Smooth muscle cell (in vitro differentiated cells): ENCODE data around the gene TIAM2. TPM values are rescaled to one million over a fixed set of nuclear protein-coding genes. Genes with fewer than 3 reads are reported as not detected.

Experiments
- DNase-seq: peaks from one replicate; lab custom pipeline; 2025; ENCODE audit not compliant: unreplicated experiment; lab: John Stamatoyannopoulos, UW
- H2AFZ ChIP-seq: fragments of 200-600 bp; sonication (generic); 2 replicates; pipeline ENCODE4 v1.6.0; 2016; ENCODE audit warnings: antibody characterized with exemption, low read depth, mild to moderate bottlenecking
- H3F3A ChIP-seq: fragments of 200-600 bp; sonication (generic); 2 replicates; pipeline ENCODE4 v1.6.0; 2017; ENCODE audit warnings: antibody characterized with exemption, low read depth
- H3K27ac ChIP-seq: fragments of 200-600 bp; sonication (generic); 2 replicates; pipeline ENCODE4 v1.5.1; 2016; ENCODE audit warnings: low read depth, mild to moderate bottlenecking
- H3K27me3 ChIP-seq: fragments of 200-600 bp; sonication (generic); 2 replicates; pipeline ENCODE4 v1.6.1; 2016; ENCODE audit warnings: low read depth, mild to moderate bottlenecking
- H3K36me3 ChIP-seq: fragments of 200-600 bp; sonication (generic); 2 replicates; pipeline ENCODE4 v1.5.1; 2016; ENCODE audit warnings: low read depth
- H3K4me1 ChIP-seq: fragments of 200-600 bp; sonication (generic); 2 replicates; pipeline ENCODE4 v1.5.1; 2016; ENCODE audit warnings: low read depth
- H3K4me2 ChIP-seq: fragments of 200-600 bp; sonication (generic); 2 replicates; pipeline ENCODE4 v1.6.0; 2016; ENCODE audit warnings: mild to moderate bottlenecking
- H3K4me3 ChIP-seq: fragments of 200-600 bp; sonication (generic); 2 replicates; pipeline ENCODE4 v1.5.1; 2016; ENCODE audit warnings: mild to moderate bottlenecking
- H3K79me2 ChIP-seq: fragments of 200-600 bp; sonication (generic); 2 replicates; pipeline ENCODE4 v1.6.0; 2016; ENCODE audit warnings: low read depth, mild to moderate bottlenecking
- H3K9ac ChIP-seq: fragments of 200-600 bp; sonication (generic); 2 replicates; pipeline ENCODE4 v1.6.0; 2016; ENCODE audit warnings: low read depth
- H3K9me3 ChIP-seq: fragments of 200-600 bp; sonication (generic); replicated peaks from 2 replicates; pipeline ENCODE4 v1.5.1; 2016; ENCODE audit warnings: low read depth
- H4K20me1 ChIP-seq: fragments of 200-600 bp; sonication (generic); 2 replicates; pipeline ENCODE4 v1.6.0; 2016; ENCODE audit warnings: low read depth
- WGBS: methylation state at CpG from one replicate; pipeline ENCODE4 v1.1.7; 2016; ENCODE audit warnings: low lambda C conversion rate; 5-methylcytosine and 5-hydroxymethylcytosine counted together
- polyA plus RNA-seq: library from polyadenylated mRNA; unstranded; fragments of >200 nt; fragmentation: Nextera tagmentation; extraction: Ambion mirVana; gene quantifications from 2 replicates; pipeline ENCODE4 v1.2.1, GENCODE V29; 2016
- total RNA-seq: library from RNA; depleted of rRNA; stranded (reverse); fragments of >200 nt; gene quantifications from 2 replicates; pipeline ENCODE4 v1.2.3, GENCODE V29; 2014
- TF ChIP-seq, protein P1 (sequence below): fragments of 200-600 bp; sonication (generic); IDR thresholded peaks from 2 replicates; pipeline ENCODE4 v1.5.1; 2017; ENCODE audit warnings: borderline replicate concordance, mild to moderate bottlenecking, antibody characterized with exemption; ENCODE audit not compliant: insufficient read depth, poor library complexity, severe bottlenecking

TIAM2 gene
- total and polyA plus RNA-seq, 2 experiments from 2014 or later, result 13.1 to 24.9 TPM

GRCh38 chr6:155022721-155023120 is 27.6 kb downstream of the TIAM2 start:
- no peak for DNase-seq
- H3K9ac ChIP-seq, result no peak overlapping the region
- H3K27me3 ChIP-seq, result no peaks in the 10 kb centered on the region
- H3K27ac ChIP-seq, result no peak overlapping the region
- WGBS, result 94% methylated on average over 7 of the region's 7 CpGs
- TF ChIP-seq, protein P1, sequence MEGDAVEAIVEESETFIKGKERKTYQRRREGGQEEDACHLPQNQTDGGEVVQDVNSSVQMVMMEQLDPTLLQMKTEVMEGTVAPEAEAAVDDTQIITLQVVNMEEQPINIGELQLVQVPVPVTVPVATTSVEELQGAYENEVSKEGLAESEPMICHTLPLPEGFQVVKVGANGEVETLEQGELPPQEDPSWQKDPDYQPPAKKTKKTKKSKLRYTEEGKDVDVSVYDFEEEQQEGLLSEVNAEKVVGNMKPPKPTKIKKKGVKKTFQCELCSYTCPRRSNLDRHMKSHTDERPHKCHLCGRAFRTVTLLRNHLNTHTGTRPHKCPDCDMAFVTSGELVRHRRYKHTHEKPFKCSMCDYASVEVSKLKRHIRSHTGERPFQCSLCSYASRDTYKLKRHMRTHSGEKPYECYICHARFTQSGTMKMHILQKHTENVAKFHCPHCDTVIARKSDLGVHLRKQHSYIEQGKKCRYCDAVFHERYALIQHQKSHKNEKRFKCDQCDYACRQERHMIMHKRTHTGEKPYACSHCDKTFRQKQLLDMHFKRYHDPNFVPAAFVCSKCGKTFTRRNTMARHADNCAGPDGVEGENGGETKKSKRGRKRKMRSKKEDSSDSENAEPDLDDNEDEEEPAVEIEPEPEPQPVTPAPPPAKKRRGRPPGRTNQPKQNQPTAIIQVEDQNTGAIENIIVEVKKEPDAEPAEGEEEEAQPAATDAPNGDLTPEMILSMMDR, result no peak
- no peaks in the 10 kb centered on the region for H3K36me3 ChIP-seq
- H3K4me3 ChIP-seq, result no peak overlapping the region
- H3K79me2 ChIP-seq, result no peaks in the 10 kb centered on the region
- peaks cover 12% of the 10 kb centered on the region for H4K20me1 ChIP-seq
- H3K9me3 ChIP-seq, result no peaks in the 10 kb centered on the region
- H2AFZ ChIP-seq, result no peak overlapping the region
- H3K4me1 ChIP-seq, result peaks cover 8% of the 10 kb centered on the region
- no peak overlapping the region for H3K4me2 ChIP-seq
- no peaks in the 10 kb centered on the region for H3F3A ChIP-seq

- WGBS, result 90% methylated on average over 7 of the region's 7 CpGs
- no peak overlapping the region for H3K27ac ChIP-seq
These were observed 28.6 kb downstream of the TIAM2 start for GRCh38 chr6:155023717-155024116.

GRCh38 chr6:155024391-155025027 is 29.4 kb downstream of the TIAM2 start:
- Histone ChIP-seq H3K4me1 (peaks cover 8% of the 10 kb centered on the region), H3K27ac (no peak overlapping the region), H3K4me3 (no peak overlapping the region), H3K9me3 (no peaks in the 10 kb centered on the region), H4K20me1 (peaks cover 6% of the 10 kb centered on the region), H2AFZ (no peak overlapping the region), H3F3A (no peaks in the 10 kb centered on the region), H3K79me2 (no peaks in the 10 kb centered on the region), H3K4me2 (no peak overlapping the region), H3K9ac (no peak overlapping the region), H3K36me3 (no peaks in the 10 kb centered on the region), H3K27me3 (no peaks in the 10 kb centered on the region)
- DNase-seq, result no peak
- TF ChIP-seq, protein P1, result no peak
- WGBS, result 93% methylated on average over 2 of the region's 2 CpGs

More at GRCh38 chr6:155023717-155024116, 28.6 kb downstream of the TIAM2 start:
- Histone ChIP-seq H3K79me2 (no peaks in the 10 kb centered on the region), H2AFZ (no peak overlapping the region), H3F3A (no peaks in the 10 kb centered on the region), H3K4me2 (no peak overlapping the region), H3K36me3 (no peaks in the 10 kb centered on the region), H3K9ac (no peak overlapping the region), H4K20me1 (peaks cover 12% of the 10 kb centered on the region), H3K4me1 (peaks cover 8% of the 10 kb centered on the region), H3K4me3 (no peak overlapping the region), H3K27me3 (no peaks in the 10 kb centered on the region), H3K9me3 (no peaks in the 10 kb centered on the region)
- no peak for DNase-seq
- TF ChIP-seq, protein P1, result no peak
